Progenitor cell of endocrine pancreas (in vitro differentiated cells): ENCODE data around the gene SLC22A12. TPM values are rescaled to one million over a fixed set of nuclear protein-coding genes. Genes with fewer than 3 reads are reported as not detected.
A peak's percentile ranks its signal among the peaks of the same experiment; 100 is the strongest.

ENCODE experiments used
- DNase-seq: peaks from one replicate; pipeline ENCODE4 v3.0.0; 2021; ENCODE audit warnings: low spot score; ENCODE audit not compliant: unreplicated experiment
- H3K27ac Mint-ChIP-seq: 2 replicates; pipeline ENCODE4 v1.8.0; 2021; ENCODE audit warnings: mild to moderate bottlenecking, moderate library complexity, mixed read lengths
- H3K27me3 Mint-ChIP-seq: 2 replicates; pipeline ENCODE4 v1.8.0; 2021; ENCODE audit warnings: mixed read lengths
- H3K36me3 Mint-ChIP-seq: 2 replicates; pipeline ENCODE4 v1.8.0; 2022; ENCODE audit warnings: mixed read lengths; ENCODE audit not compliant: insufficient read depth
- H3K4me1 Mint-ChIP-seq: 2 replicates; pipeline ENCODE4 v1.8.0; 2021; ENCODE audit warnings: low read depth, mixed read lengths
- H3K4me3 Mint-ChIP-seq: 2 replicates; pipeline ENCODE4 v1.8.0; 2021; ENCODE audit warnings: low read depth, mild to moderate bottlenecking, moderate library complexity, mixed read lengths
- H3K9me3 Mint-ChIP-seq: 2 replicates; pipeline ENCODE4 v1.8.0; 2021; ENCODE audit warnings: low read depth, mixed read lengths
- CTCF ChIP-seq: fragments of 200-600 bp; sonication (generic); IDR thresholded peaks from one replicate; pipeline ENCODE4 v1.5.0; 2021; ENCODE audit warnings: antibody characterized with exemption, mild to moderate bottlenecking; ENCODE audit not compliant: unreplicated experiment
- total RNA-seq: library from RNA; stranded (reverse); gene quantifications from 2 replicates; pipeline ENCODE4 v1.2.1, GENCODE V29; 2021

SLC22A12 gene
- total RNA-seq, 1 donor from 2014 or later: not detected

GRCh38 chr11:64649291-64649697, 58.3 kb downstream of the SLC22A12 start:
- H3K9me3 Mint-ChIP-seq: no peaks in the 10 kb centered on the region
- H3K27ac Mint-ChIP-seq: no peak overlapping the region
- DNase-seq: no peak
- no peaks in the 10 kb centered on the region for H3K36me3 Mint-ChIP-seq
- no peak overlapping the region for H3K4me3 Mint-ChIP-seq
- H3K4me1 Mint-ChIP-seq: peaks cover 6% of the 10 kb centered on the region
- H3K27me3 Mint-ChIP-seq: peaks cover 65% of the 10 kb centered on the region
- TF ChIP-seq CTCF: peak; percentile 54

GRCh38 chr11:64650923-64651523, 60.0 kb downstream of the SLC22A12 start:
- Mint-ChIP-seq H3K27ac (no peak overlapping the region), H3K4me3 (no peak overlapping the region), H3K9me3 (no peaks in the 10 kb centered on the region), H3K36me3 (no peaks in the 10 kb centered on the region), H3K27me3 (peaks cover 60% of the 10 kb centered on the region), H3K4me1 (peaks cover 2% of the 10 kb centered on the region)
- no peak for DNase-seq
- peak; percentile 42 for TF ChIP-seq CTCF

Other genes starting within 250 kb of the SLC22A12 start
- gene RPS6KA4, start 232.1 kb upstream of the SLC22A12 start, total RNA-seq: 18.6 and 18.7 TPM in 2 replicates
- not detected in 2 replicates for gene SLC22A11, start 35.3 kb upstream of the SLC22A12 start, total RNA-seq
- 0.17 and 0.60 TPM in 2 replicates for gene NRXN2, start 132.0 kb downstream of the SLC22A12 start, total RNA-seq
- 0.53 and 0.73 TPM in 2 replicates for gene RASGRP2, start 152.9 kb downstream of the SLC22A12 start, total RNA-seq
- 1.4 and 1.6 TPM in 2 replicates for gene PYGM, start 168.8 kb downstream of the SLC22A12 start, total RNA-seq
- 500 and 503 TPM in 2 replicates for gene SF1, start 187.3 kb downstream of the SLC22A12 start, total RNA-seq
- gene MAP4K2, start 212.0 kb downstream of the SLC22A12 start, total RNA-seq: 12.7 and 13.3 TPM in 2 replicates
- gene MEN1, start 219.3 kb downstream of the SLC22A12 start, total RNA-seq: 54.6 and 61.5 TPM in 2 replicates